Panc1 (cell line): ENCODE data around the gene BRAT1. TPM values are rescaled to one million over a fixed set of nuclear protein-coding genes. Genes with fewer than 3 reads are reported as not detected.
"Not testable (repeated sequence)": the region's sequence is repeated elsewhere in the genome, so short reads cannot be mapped to it uniquely, and the experiment has no call there.

Experiments
- ATAC-seq: fragments of 200-7000 bp; cut with Tn5 transposase; 2 replicates; pipeline ENCODE4 v1.9.1; 2020; ENCODE audit warnings: mild to moderate bottlenecking, moderate library complexity
- BruUV-seq: library from RNA; stranded (reverse); fragments of 400-500 nt; replicated peaks from 2 replicates; lab custom pipeline; 2021; lab: Mats Ljungman, UMichigan
- CTCF ChIA-PET: fragments of 300-600 bp; sonication (Branson Sonifier 250); formaldehyde crosslinking; loops from one replicate; lab custom pipeline; 2022; ENCODE audit warnings: antibody characterized with exemption; lab: Charles Lee
- POLR2A ChIA-PET: fragments of 300-600 bp; sonication (Branson Sonifier 250); formaldehyde crosslinking; loops from one replicate; lab custom pipeline; 2022; ENCODE audit warnings: antibody characterized with exemption; lab: Charles Lee
- DNase-seq: peaks from one replicate; pipeline ENCODE4 v3.0.0-alpha.2; 2010; ENCODE audit warnings: low read depth, low spot score
- H3K27ac ChIP-seq: 2 replicates; pipeline ENCODE4 v1.5.1; 2011; ENCODE audit warnings: mild to moderate bottlenecking, low read length, inconsistent platforms
- H3K27me3 ChIP-seq: fragments of 200-500 bp; sonication (Bioruptor generic); 2 replicates; pipeline ENCODE4 v1.6.0; 2014; ENCODE audit warnings: low read length, inconsistent platforms; ENCODE audit not compliant: control insufficient read depth, insufficient read depth
- H3K36me3 ChIP-seq: fragments of 200-500 bp; sonication (Bioruptor generic); 2 replicates; pipeline ENCODE4 v1.5.1; 2014; ENCODE audit warnings: inconsistent platforms, mild to moderate bottlenecking, low read length, moderate library complexity; ENCODE audit not compliant: control insufficient read depth, insufficient read depth
- H3K4me1 ChIP-seq: 2 replicates; pipeline ENCODE4 v1.5.1; 2011; ENCODE audit warnings: inconsistent platforms, mild to moderate bottlenecking, low read length, moderate library complexity; ENCODE audit not compliant: control insufficient read depth, insufficient read depth
- H3K4me3 ChIP-seq, 2 experiments: 2 replicates each; pipeline ENCODE4 v1.5.1; 2011 to 2012; ENCODE audit warnings: low read depth in 2 of 2, low read length in 2 of 2, mild to moderate bottlenecking in 2 of 2, inconsistent platforms in 1 of 2, moderate library complexity in 1 of 2
- H3K9me3 ChIP-seq: fragments of 200-500 bp; sonication (Bioruptor generic); 2 replicates; pipeline ENCODE4 v1.5.1; 2014; ENCODE audit warnings: low read depth, mild to moderate bottlenecking, inconsistent platforms, low read length, moderate library complexity; ENCODE audit not compliant: control insufficient read depth, insufficient read depth
- CTCF ChIP-seq: fragments of 450-650 bp; IDR thresholded peaks from 2 replicates; pipeline ENCODE4 v1.5.1; 2017; ENCODE audit warnings: mild to moderate bottlenecking
- POLR2AphosphoS5 ChIP-seq: IDR thresholded peaks from 2 replicates; pipeline ENCODE4 v1.6.1; 2012; ENCODE audit warnings: mild to moderate bottlenecking, low read depth, low read length, moderate library complexity
- REST ChIP-seq, 2 experiments: IDR thresholded peaks; 2 replicates each; pipeline ENCODE4 v1.6.1; 2011 to 2012; ENCODE audit warnings: low read depth in 2 of 2, control low read depth in 1 of 2, low read length in 1 of 2, mild to moderate bottlenecking in 1 of 2, moderate library complexity in 1 of 2; ENCODE audit not compliant: insufficient read depth in 1 of 2
- SIN3A ChIP-seq: IDR thresholded peaks from 2 replicates; pipeline ENCODE4 v1.6.1; 2012; ENCODE audit warnings: low read depth, mild to moderate bottlenecking, low read length, moderate library complexity, borderline replicate concordance; ENCODE audit not compliant: insufficient read depth
- TCF7L2 ChIP-seq: IDR thresholded peaks from 2 replicates; pipeline ENCODE4 v1.6.1; 2011; ENCODE audit warnings: mild to moderate bottlenecking, low read depth, low read length, inconsistent platforms
- in situ Hi-C: cut with HindIII; loops from 2 replicates; pipeline ENCODE4 v1.10.0; 2016; ENCODE audit warnings: low sequenced_read_pairs, low pct_unique_long_range_greater_than_20kb
- intact Hi-C: fragments of 100-400 bp; cut with micrococcal nuclease; formaldehyde crosslinking; loops from one replicate; pipeline ENCODE4 v1.10.0; 2022; ENCODE audit not compliant: unreplicated experiment
- total RNA-seq: library from RNA; stranded (reverse); gene quantifications from one replicate; pipeline ENCODE4 v1.2.1, GENCODE V29; 2021; ENCODE audit not compliant: unreplicated experiment

Gene BRAT1
- total RNA-seq, 1 experiment from 2014 or later: 76.9 TPM

GRCh38 chr7:2532199-2532772 lies 23.0 kb downstream of the BRAT1 start:
- CTCF ChIA-PET, H3K9me3 ChIP-seq, H3K27ac ChIP-seq, POLR2A ChIA-PET, H3K4me3 ChIP-seq, ATAC-seq, H3K27me3 ChIP-seq, H3K36me3 ChIP-seq, intact Hi-C loops, DNase-seq, in situ Hi-C loops, BruUV-seq: not testable (repeated sequence)
- H3K4me1 ChIP-seq: peaks cover 39% of the 10 kb centered on the region

- CTCF ChIA-PET, DNase-seq, H3K4me3 ChIP-seq, BruUV-seq, H3K27ac ChIP-seq, H3K9me3 ChIP-seq, ATAC-seq, H3K36me3 ChIP-seq, H3K27me3 ChIP-seq, POLR2A ChIA-PET, in situ Hi-C loops, intact Hi-C loops: not testable (repeated sequence)
- H3K4me1 ChIP-seq: peaks cover 44% of the 10 kb centered on the region
Measured at GRCh38 chr7:2531796-2532110, 23.6 kb downstream of the BRAT1 start.

- CTCF ChIA-PET, H3K36me3 ChIP-seq, DNase-seq, H3K4me3 ChIP-seq, ATAC-seq, BruUV-seq, in situ Hi-C loops, H3K9me3 ChIP-seq, intact Hi-C loops, H3K27me3 ChIP-seq: not testable (repeated sequence)
- POLR2A ChIA-PET: interaction anchor here (0.6 kb wide), 1 partner anchor 9 kb away, joined by 4 read pairs; no protein-coding TSS in a partner anchor
- TF ChIP-seq SIN3A: 0 out of 2 replicates have a peak, but pooled peaks have one; percentile 32
- TF ChIP-seq POLR2AphosphoS5: peak; percentile 33; the same call in 1 of the 2 replicates
- Histone ChIP-seq H3K27ac (peak overlapping the region; percentile 85), H3K4me1 (peaks cover 49% of the 10 kb centered on the region)
Measured at GRCh38 chr7:2530994-2531795, 24.1 kb downstream of the BRAT1 start.

GRCh38 chr7:2530071-2530987 lies 25.0 kb downstream of the BRAT1 start:
- BruUV-seq: no TSS peak
- TF ChIP-seq REST (IDR thresholded peaks at IDR 0.05; ENCODE audit: insufficient read depth in 1 of 2, low read depth in 2 of 2, low read length in 1 of 2) (no peak), POLR2AphosphoS5 (no peak; the same call in 1 of the 2 replicates), CTCF (no peak), TCF7L2 (no peak), SIN3A (no peak)
- ATAC-seq (0 out of 2 replicates have a peak, but pooled peaks have one; percentile 1), DNase-seq (no peak)
- in situ Hi-C loops: no loop called here
- Histone ChIP-seq H3K36me3 (no peaks in the 10 kb centered on the region), H3K9me3 (no peaks in the 10 kb centered on the region), H3K4me1 (peaks cover 58% of the 10 kb centered on the region), H3K27me3 (no peaks in the 10 kb centered on the region), H3K27ac (peak overlapping the region; percentile 85), H3K4me3 (no peak overlapping the region)
- intact Hi-C loops: no loop called here
- ChIA-PET CTCF (interaction anchor here (0.7 kb wide), 1 partner anchor 106 kb away, joined by 6 read pairs; no protein-coding TSS in a partner anchor), POLR2A (interaction anchor here (0.6 kb wide), 1 partner anchor 8 kb away, joined by 4 read pairs; no protein-coding TSS in a partner anchor)
